Mesenchymal stem cell (in vitro differentiated cells and primary cell): ENCODE results near the gene NCAPH2.
"Not testable (repeated sequence)": the region's sequence is repeated elsewhere in the genome, so short reads cannot be mapped to it uniquely, and the experiment has no call there.

Experiments
- DNase-seq: peaks from one replicate; pipeline ENCODE4 v3.0.0-alpha.2; 2013
- H2AFZ ChIP-seq: one replicate; pipeline ENCODE4 v1.6.1; 2013; ENCODE audit warnings: low read depth, mild to moderate bottlenecking, control low read depth, inconsistent platforms, low read length, moderate library complexity
- H2AK5ac ChIP-seq: 2 replicates; pipeline ENCODE4 v1.6.1; 2013; ENCODE audit warnings: low read length, moderate library complexity, mild to moderate bottlenecking, inconsistent platforms; ENCODE audit not compliant: severe bottlenecking
- H2BK120ac ChIP-seq: one replicate; pipeline ENCODE4 v1.6.1; 2013; ENCODE audit warnings: low read depth, mild to moderate bottlenecking, inconsistent platforms, low read length, moderate library complexity
- H2BK12ac ChIP-seq, 2 experiments: one replicate each; pipeline ENCODE4 v1.6.1; 2013; ENCODE audit warnings: inconsistent platforms in 2 of 2, low read length in 2 of 2, mild to moderate bottlenecking in 2 of 2, moderate library complexity in 2 of 2, control low read depth in 1 of 2
- H2BK15ac ChIP-seq: one replicate; pipeline ENCODE4 v1.6.1; 2013; ENCODE audit warnings: mild to moderate bottlenecking, low read depth, inconsistent platforms; ENCODE audit not compliant: poor library complexity, severe bottlenecking
- H2BK5ac ChIP-seq: 2 replicates; pipeline ENCODE4 v1.6.1; 2013; ENCODE audit warnings: low read depth, mild to moderate bottlenecking, low read length, control low read depth, inconsistent platforms; ENCODE audit not compliant: poor library complexity, severe bottlenecking
- H3K14ac ChIP-seq, 2 experiments: one replicate each; pipeline ENCODE4 v1.6.1; 2013; ENCODE audit warnings: inconsistent platforms in 2 of 2, low read length in 2 of 2, control low read depth in 1 of 2, mild to moderate bottlenecking in 1 of 2, moderate library complexity in 1 of 2
- H3K18ac ChIP-seq, 2 experiments: one replicate each; pipeline ENCODE4 v1.6.1; 2013; ENCODE audit warnings: inconsistent platforms in 2 of 2, low read length in 2 of 2, control low read depth in 1 of 2, low read depth in 1 of 2, mild to moderate bottlenecking in 1 of 2
- H3K23ac ChIP-seq, 2 experiments: one replicate each; pipeline ENCODE4 v1.6.1; 2013; ENCODE audit warnings: inconsistent platforms in 2 of 2, low read length in 2 of 2, mild to moderate bottlenecking in 2 of 2, moderate library complexity in 2 of 2, control low read depth in 1 of 2
- H3K27ac ChIP-seq: 2 replicates; pipeline ENCODE4 v1.5.1; 2013; ENCODE audit warnings: mild to moderate bottlenecking, moderate library complexity, low read length, control low read depth, inconsistent platforms; ENCODE audit not compliant: poor library complexity, severe bottlenecking
- H3K27me3 ChIP-seq, 2 experiments: 2 replicates each; pipeline versions ENCODE4 v1.6.1 to v1.7.0; 2013; ENCODE audit warnings: low read length in 2 of 2, mild to moderate bottlenecking in 2 of 2, moderate library complexity in 2 of 2, control low read depth in 1 of 2, inconsistent platforms in 1 of 2; ENCODE audit not compliant: control insufficient read depth in 1 of 2, insufficient read depth in 1 of 2
- H3K36me3 ChIP-seq, 2 experiments: 2 replicates each; pipeline versions ENCODE4 v1.6.1 to v1.7.0; 2013; ENCODE audit warnings: low read length in 2 of 2, control low read depth in 1 of 2, inconsistent platforms in 1 of 2, low read depth in 1 of 2, mild to moderate bottlenecking in 1 of 2; ENCODE audit not compliant: insufficient read depth in 2 of 2, control insufficient read depth in 1 of 2
- H3K4ac ChIP-seq, 2 experiments: one replicate each; pipeline ENCODE4 v1.6.1; 2013; ENCODE audit warnings: inconsistent platforms in 2 of 2, low read length in 2 of 2, mild to moderate bottlenecking in 2 of 2, moderate library complexity in 2 of 2, control low read depth in 1 of 2, low read depth in 1 of 2
- H3K4me1 ChIP-seq: 2 replicates; pipeline ENCODE4 v1.6.1; 2013; ENCODE audit warnings: low read depth, low read length, control low read depth; ENCODE audit not compliant: control insufficient read depth, insufficient read depth
- H3K4me2 ChIP-seq: 2 replicates; pipeline ENCODE4 v1.6.1; 2013; ENCODE audit warnings: low read length, mild to moderate bottlenecking, inconsistent platforms; ENCODE audit not compliant: poor library complexity, severe bottlenecking
- H3K4me3 ChIP-seq, 2 experiments: 2 replicates each; pipeline versions ENCODE4 v1.5.1 to v1.7.0; 2013; ENCODE audit warnings: low read length in 2 of 2, mild to moderate bottlenecking in 2 of 2, control low read depth in 1 of 2, low read depth in 1 of 2; ENCODE audit not compliant: insufficient read depth in 1 of 2
- H3K79me1 ChIP-seq: replicated peaks from 2 replicates; pipeline ENCODE4 v1.6.1; 2013; ENCODE audit warnings: mild to moderate bottlenecking, control low read depth, low read length, inconsistent platforms; ENCODE audit not compliant: poor library complexity, severe bottlenecking
- H3K9ac ChIP-seq: 2 replicates; pipeline ENCODE4 v1.7.0; 2013; ENCODE audit warnings: mild to moderate bottlenecking, low read length, moderate library complexity
- H3K9me3 ChIP-seq: 2 replicates; pipeline ENCODE4 v1.7.0; 2013; ENCODE audit warnings: mild to moderate bottlenecking, low read length; ENCODE audit not compliant: control insufficient read depth
- H4K8ac ChIP-seq: one replicate; pipeline ENCODE4 v1.6.1; 2013; ENCODE audit warnings: inconsistent platforms, mild to moderate bottlenecking, low read length, moderate library complexity
- H4K91ac ChIP-seq: one replicate; pipeline ENCODE4 v1.6.1; 2013; ENCODE audit warnings: mild to moderate bottlenecking, low read length, inconsistent platforms
- WGBS: methylation state at CpG from one replicate; pipeline ENCODE4 v1.1.7; 2013; ENCODE audit warnings: mixed read lengths; 5-methylcytosine and 5-hydroxymethylcytosine counted together

The NCAPH2 gene

GRCh38 chr22:50533856-50534711 is 26.1 kb downstream of the NCAPH2 start:
- H3K18ac ChIP-seq: peak overlapping the region; percentile 33 to 78
- not testable (repeated sequence) for H3K9me3 ChIP-seq, H3K9ac ChIP-seq, H3K4me3 ChIP-seq, H2AK5ac ChIP-seq, H3K27ac ChIP-seq, H4K8ac ChIP-seq, H2BK12ac ChIP-seq, H3K23ac ChIP-seq, H2BK5ac ChIP-seq, H3K36me3 ChIP-seq, H2BK15ac ChIP-seq, H3K14ac ChIP-seq, H3K79me1 ChIP-seq, H3K4me2 ChIP-seq, H2BK120ac ChIP-seq, H2AFZ ChIP-seq
- peak; percentile 84 for DNase-seq
- peaks cover 0 to 27% of the 10 kb centered on the region in 2 experiments for H3K27me3 ChIP-seq
- WGBS: 62% methylated on average over 16 of the region's 21 CpGs
- H3K4ac ChIP-seq: peak overlapping the region in 1 of 2 experiments; percentile 41
- peaks cover 34% of the 10 kb centered on the region for H3K4me1 ChIP-seq
- peak overlapping the region; percentile 50 for H4K91ac ChIP-seq

- peak overlapping the region in 1 of 2 experiments; percentile 63 for H2BK12ac ChIP-seq
- no peak overlapping the region for H2BK5ac ChIP-seq
- H2BK120ac ChIP-seq: no peak overlapping the region
- peaks cover 2% of the 10 kb centered on the region for H3K79me1 ChIP-seq
- H3K4me1 ChIP-seq: peaks cover 27% of the 10 kb centered on the region
- no peak overlapping the region for H3K4me3 ChIP-seq
- H2AK5ac ChIP-seq: no peak overlapping the region
- H4K8ac ChIP-seq: no peak overlapping the region
- H3K27me3 ChIP-seq: peaks cover 0 to 22% of the 10 kb centered on the region in 2 experiments
- H3K9ac ChIP-seq: no peak overlapping the region
- peaks cover 0 to 3% of the 10 kb centered on the region in 2 experiments for H3K36me3 ChIP-seq
- H3K4ac ChIP-seq: no peak overlapping the region
- H3K9me3 ChIP-seq: no peaks in the 10 kb centered on the region
- no peak overlapping the region for H3K4me2 ChIP-seq
- H3K18ac ChIP-seq: no peak overlapping the region
- no peak overlapping the region for H3K14ac ChIP-seq
- no peak overlapping the region for H3K23ac ChIP-seq
- no peak overlapping the region for H2AFZ ChIP-seq
- no peak overlapping the region for H2BK15ac ChIP-seq
- H3K27ac ChIP-seq: no peak overlapping the region
- no peak for DNase-seq
- WGBS: 97% methylated on average over 5 of the region's 8 CpGs
- no peak overlapping the region for H4K91ac ChIP-seq
These were observed 27.1 kb downstream of the NCAPH2 start for GRCh38 chr22:50535113-50535512.

GRCh38 chr22:50536226-50536625 is 28.2 kb downstream of the NCAPH2 start:
- peaks cover 0 to 12% of the 10 kb centered on the region in 2 experiments for H3K27me3 ChIP-seq
- H2BK5ac ChIP-seq: no peak overlapping the region
- H2BK12ac ChIP-seq: no peak overlapping the region
- no peak overlapping the region for H2AK5ac ChIP-seq
- no peaks in the 10 kb centered on the region for H3K36me3 ChIP-seq
- no peak overlapping the region for H3K4ac ChIP-seq
- no peak overlapping the region for H2AFZ ChIP-seq
- H3K9ac ChIP-seq: no peak overlapping the region
- no peak overlapping the region for H4K8ac ChIP-seq
- no peak overlapping the region for H3K27ac ChIP-seq
- no peak overlapping the region for H2BK120ac ChIP-seq
- H3K23ac ChIP-seq: no peak overlapping the region
- no peak overlapping the region for H3K4me3 ChIP-seq
- no peak overlapping the region for H4K91ac ChIP-seq
- H2BK15ac ChIP-seq: no peak overlapping the region
- no peak overlapping the region for H3K14ac ChIP-seq
- H3K4me1 ChIP-seq: peaks cover 15% of the 10 kb centered on the region
- H3K9me3 ChIP-seq: no peaks in the 10 kb centered on the region
- DNase-seq: no peak
- 96% methylated on average over 3 of the region's 3 CpGs for WGBS
- no peak overlapping the region for H3K4me2 ChIP-seq
- no peak overlapping the region for H3K18ac ChIP-seq
- no peaks in the 10 kb centered on the region for H3K79me1 ChIP-seq

- Histone ChIP-seq H2BK12ac (peak overlapping the region; percentile 77), H3K27me3 (peaks cover 0 to 5% of the 10 kb centered on the region in 2 experiments), H2BK120ac (peak overlapping the region; percentile 57), H3K27ac (no peak overlapping the region), H3K4ac (no peak overlapping the region), H4K91ac (peak overlapping the region; percentile 52), H3K4me2 (no peak overlapping the region), H3K4me3 (no peak overlapping the region), H2AK5ac (no peak overlapping the region), H2BK15ac (no peak overlapping the region), H2BK5ac (no peak overlapping the region), H2AFZ (no peak overlapping the region), H3K23ac (no peak overlapping the region), H3K14ac (no peak overlapping the region), H3K9me3 (no peaks in the 10 kb centered on the region), H3K18ac (peak overlapping the region in 1 of 2 experiments; percentile 57), H3K36me3 (no peaks in the 10 kb centered on the region), H3K4me1 (peaks cover 5% of the 10 kb centered on the region), H4K8ac (no peak overlapping the region), H3K9ac (peak overlapping the region; percentile 95), H3K79me1 (no peaks in the 10 kb centered on the region)
- no peak for DNase-seq
- 94% methylated on average over 13 of the region's 13 CpGs for WGBS
These were observed 29.7 kb downstream of the NCAPH2 start for GRCh38 chr22:50537765-50538164.
